Measurements from ENCODE around the gene GARIN3. TPM values are rescaled to one million over a fixed set of nuclear protein-coding genes. Genes with fewer than 3 reads are reported as not detected.

GARIN3 gene
- total RNA-seq, 2 experiments from 2014 or later, result not detected

GRCh38 chr5:157116483-157116954, 49.5 kb downstream of the GARIN3 start:
- H3K9me3 ChIP-seq (ENCODE audit: control insufficient read depth in 1 of 2, insufficient read depth in 1 of 2, low read length in 2 of 2), result peaks cover 7 to 14% of the 10 kb centered on the region in 2 experiments
- DNase-seq (no peak), ATAC-seq (ENCODE audit: poor library complexity) (no peak)
- ChIA-PET POLR2A (interaction anchor here (0.6 to 1.8 kb wide), 3 partner anchors 9 to 248 kb away, joined by 3 to 6 read pairs (median 4); partner anchors contain the start of gene MED7), CTCF (no interaction called here)
- TF ChIP-seq CTCF (IDR thresholded peaks at IDR 0.05), result no peak
- H3K27ac Mint-ChIP-seq, result no peak overlapping the region
- H3K36me3 Mint-ChIP-seq (ENCODE audit: low read depth), result no peaks in the 10 kb centered on the region
- no peaks in the 10 kb centered on the region for H3K4me1 ChIP-seq (ENCODE audit: insufficient read depth, low read length)
- H3K27ac ChIP-seq (ENCODE audit: low read depth in 1 of 2, low read length in 2 of 2), result no peak overlapping the region
- no peaks in the 10 kb centered on the region for H3K27me3 ChIP-seq (ENCODE audit: control insufficient read depth in 1 of 2, insufficient read depth in 2 of 2, low read length in 2 of 2)
- no peaks in the 10 kb centered on the region for H3K36me3 ChIP-seq (ENCODE audit: insufficient read depth, low read length)
- H3K4me1 Mint-ChIP-seq (ENCODE audit: low read depth), result peaks cover 17% of the 10 kb centered on the region
- peaks cover 3% of the 10 kb centered on the region for H3K9me3 Mint-ChIP-seq
- H3K4me3 ChIP-seq (ENCODE audit: low read length), result no peak overlapping the region
- no peaks in the 10 kb centered on the region for H3K27me3 Mint-ChIP-seq
- intact Hi-C loops (cut with DNase I, micrococcal nuclease), result no loop called here
- no peak overlapping the region for H3K4me3 Mint-ChIP-seq

DNA sequence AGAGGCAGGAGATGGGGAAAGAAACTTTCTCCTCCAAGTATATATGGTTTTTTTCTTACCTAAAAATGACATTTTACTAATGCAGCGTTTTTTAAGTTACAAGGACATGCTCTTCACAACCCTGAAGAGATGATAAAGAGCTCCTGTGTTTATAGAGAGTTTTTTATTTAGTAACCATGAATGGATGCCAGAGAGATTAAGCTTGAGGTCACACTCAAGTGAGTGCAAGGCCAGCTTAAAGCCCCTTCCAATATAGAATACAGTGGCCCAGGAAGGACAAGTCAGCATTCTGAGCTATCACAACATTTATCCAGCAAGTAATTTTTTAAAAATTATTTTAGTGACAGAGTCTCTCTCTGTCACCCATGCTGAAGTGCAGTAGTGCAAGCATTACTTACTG, 50.6 kb downstream of the GARIN3 start:
- DNase-seq, result no peak
- Mint-ChIP-seq H3K4me1 (ENCODE audit: low read depth) (peaks cover 17% of the 10 kb centered on the region), H3K36me3 (ENCODE audit: low read depth) (no peaks in the 10 kb centered on the region), H3K4me3 (no peak overlapping the region), H3K27me3 (no peaks in the 10 kb centered on the region), H3K9me3 (no peaks in the 10 kb centered on the region), H3K27ac (no peak overlapping the region)
- Histone ChIP-seq H3K36me3 (ENCODE audit: insufficient read depth, low read length) (no peaks in the 10 kb centered on the region), H3K4me1 (ENCODE audit: insufficient read depth, low read length) (no peaks in the 10 kb centered on the region), H3K27me3 (ENCODE audit: control insufficient read depth in 1 of 2, insufficient read depth in 2 of 2, low read length in 2 of 2) (no peaks in the 10 kb centered on the region), H3K4me3 (ENCODE audit: low read length) (no peak overlapping the region), H3K9me3 (ENCODE audit: control insufficient read depth in 1 of 2, insufficient read depth in 1 of 2, low read length in 2 of 2) (peaks cover 0 to 6% of the 10 kb centered on the region in 2 experiments), H3K27ac (ENCODE audit: low read depth in 1 of 2, low read length in 2 of 2) (no peak overlapping the region)
- ChIA-PET POLR2A (interaction anchor here (0.9 to 1.8 kb wide), 2 partner anchors 8 to 27 kb away, joined by 4 to 6 read pairs; partner anchors contain the start of gene MED7), CTCF (interaction anchor here (1.0 kb wide), 1 partner anchor 188 kb away, joined by 3 read pairs; no protein-coding TSS in a partner anchor)
- intact Hi-C loops (cut with DNase I, micrococcal nuclease), result no loop called here
- TF ChIP-seq CTCF (IDR thresholded peaks at IDR 0.05), result no peak
- no peak for ATAC-seq (ENCODE audit: poor library complexity)

DNA sequence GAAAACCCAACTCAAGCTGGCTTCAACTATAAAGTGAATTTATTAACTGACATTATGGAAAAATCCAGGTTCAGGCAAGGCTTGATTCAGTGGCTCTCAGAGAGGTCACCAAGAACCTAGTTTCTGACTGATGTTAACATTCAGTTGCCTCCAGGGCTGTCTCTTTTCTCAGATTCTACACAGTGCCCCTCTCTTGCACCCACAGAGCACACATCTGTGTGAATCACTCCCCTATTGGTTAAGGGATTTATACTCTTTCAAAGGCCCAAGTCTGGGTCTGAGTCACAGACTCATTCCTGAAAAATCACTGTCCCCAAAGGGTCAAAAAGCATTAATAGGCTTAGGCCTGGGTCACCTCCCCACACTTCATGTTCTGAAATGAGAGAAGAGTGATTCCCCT, 51.1 kb downstream of the GARIN3 start:
- no peak overlapping the region for H3K27ac Mint-ChIP-seq
- POLR2A ChIA-PET, result interaction anchor here (1.8 kb wide), 1 partner anchor 27 kb away, joined by 6 read pairs; the partner anchor contains the start of gene MED7
- DNase-seq (no peak), ATAC-seq (ENCODE audit: poor library complexity) (no peak)
- Histone ChIP-seq H3K4me1 (ENCODE audit: insufficient read depth, low read length) (peaks cover 5% of the 10 kb centered on the region), H3K9me3 (ENCODE audit: control insufficient read depth in 1 of 2, insufficient read depth in 1 of 2, low read length in 2 of 2) (peaks cover 0 to 1% of the 10 kb centered on the region in 2 experiments), H3K27ac (ENCODE audit: low read depth in 1 of 2, low read length in 2 of 2) (no peak overlapping the region), H3K4me3 (ENCODE audit: low read length) (no peak overlapping the region), H3K27me3 (ENCODE audit: control insufficient read depth in 1 of 2, insufficient read depth in 2 of 2, low read length in 2 of 2) (no peaks in the 10 kb centered on the region), H3K36me3 (ENCODE audit: insufficient read depth, low read length) (no peaks in the 10 kb centered on the region)
- no peak for TF ChIP-seq CTCF (IDR thresholded peaks at IDR 0.05)
- CTCF ChIA-PET, result no interaction called here
- no peaks in the 10 kb centered on the region for H3K9me3 Mint-ChIP-seq
- no peak overlapping the region for H3K4me3 Mint-ChIP-seq
- H3K4me1 Mint-ChIP-seq (ENCODE audit: low read depth), result peaks cover 19% of the 10 kb centered on the region
- intact Hi-C loops (cut with DNase I, micrococcal nuclease), result no loop called here
- no peaks in the 10 kb centered on the region for H3K27me3 Mint-ChIP-seq
- H3K36me3 Mint-ChIP-seq (ENCODE audit: low read depth), result no peaks in the 10 kb centered on the region

Data from CD4-positive, alpha-beta T cell (primary cell).